Ishikawa (cell line): ENCODE measurements around the gene GTF2F1.

ENCODE experiments used
- CEBPB ChIP-seq: IDR thresholded peaks from 2 replicates; pipeline ENCODE4 v1.6.1; 2012
- CREB1 ChIP-seq: IDR thresholded peaks from 2 replicates; pipeline ENCODE4 v1.6.1; 2012; ENCODE audit warnings: low read depth
- EGR1 ChIP-seq: IDR thresholded peaks from 2 replicates; pipeline ENCODE4 v1.6.1; 2012
- EP300 ChIP-seq: IDR thresholded peaks from 2 replicates; pipeline ENCODE4 v1.6.1; 2012; ENCODE audit warnings: borderline replicate concordance
- FOXM1 ChIP-seq: IDR thresholded peaks from 2 replicates; pipeline ENCODE4 v1.6.1; 2012; ENCODE audit warnings: low read depth, borderline replicate concordance
- NFIC ChIP-seq: IDR thresholded peaks from 2 replicates; pipeline ENCODE4 v1.6.1; 2012
- RAD21 ChIP-seq: IDR thresholded peaks from 2 replicates; pipeline ENCODE4 v1.6.1; 2012; ENCODE audit warnings: low read depth
- TAF1 ChIP-seq: IDR thresholded peaks from 2 replicates; pipeline ENCODE4 v1.6.1; 2012; ENCODE audit warnings: low read depth, mild to moderate bottlenecking
- TCF12 ChIP-seq: IDR thresholded peaks from 2 replicates; pipeline ENCODE4 v1.6.1; 2012; ENCODE audit warnings: low read depth
- TEAD4 ChIP-seq: IDR thresholded peaks from 2 replicates; pipeline ENCODE4 v1.6.1; 2012
- USF1 ChIP-seq: IDR thresholded peaks from 2 replicates; pipeline ENCODE4 v1.6.1; 2012
- YY1 ChIP-seq: IDR thresholded peaks from 2 replicates; pipeline ENCODE4 v1.6.1; 2012; ENCODE audit warnings: low read depth
- ZBTB7A ChIP-seq: IDR thresholded peaks from 2 replicates; pipeline ENCODE4 v1.6.1; 2012; ENCODE audit warnings: low read depth
- TF ChIP-seq, protein P1 (sequence below): IDR thresholded peaks from 2 replicates; pipeline ENCODE4 v1.6.1; 2012; ENCODE audit warnings: low read depth, mild to moderate bottlenecking
- TF ChIP-seq, protein P2 (sequence below): IDR thresholded peaks from 2 replicates; pipeline ENCODE4 v1.6.1; 2012

The GTF2F1 gene, protein sequence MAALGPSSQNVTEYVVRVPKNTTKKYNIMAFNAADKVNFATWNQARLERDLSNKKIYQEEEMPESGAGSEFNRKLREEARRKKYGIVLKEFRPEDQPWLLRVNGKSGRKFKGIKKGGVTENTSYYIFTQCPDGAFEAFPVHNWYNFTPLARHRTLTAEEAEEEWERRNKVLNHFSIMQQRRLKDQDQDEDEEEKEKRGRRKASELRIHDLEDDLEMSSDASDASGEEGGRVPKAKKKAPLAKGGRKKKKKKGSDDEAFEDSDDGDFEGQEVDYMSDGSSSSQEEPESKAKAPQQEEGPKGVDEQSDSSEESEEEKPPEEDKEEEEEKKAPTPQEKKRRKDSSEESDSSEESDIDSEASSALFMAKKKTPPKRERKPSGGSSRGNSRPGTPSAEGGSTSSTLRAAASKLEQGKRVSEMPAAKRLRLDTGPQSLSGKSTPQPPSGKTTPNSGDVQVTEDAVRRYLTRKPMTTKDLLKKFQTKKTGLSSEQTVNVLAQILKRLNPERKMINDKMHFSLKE

DNA sequence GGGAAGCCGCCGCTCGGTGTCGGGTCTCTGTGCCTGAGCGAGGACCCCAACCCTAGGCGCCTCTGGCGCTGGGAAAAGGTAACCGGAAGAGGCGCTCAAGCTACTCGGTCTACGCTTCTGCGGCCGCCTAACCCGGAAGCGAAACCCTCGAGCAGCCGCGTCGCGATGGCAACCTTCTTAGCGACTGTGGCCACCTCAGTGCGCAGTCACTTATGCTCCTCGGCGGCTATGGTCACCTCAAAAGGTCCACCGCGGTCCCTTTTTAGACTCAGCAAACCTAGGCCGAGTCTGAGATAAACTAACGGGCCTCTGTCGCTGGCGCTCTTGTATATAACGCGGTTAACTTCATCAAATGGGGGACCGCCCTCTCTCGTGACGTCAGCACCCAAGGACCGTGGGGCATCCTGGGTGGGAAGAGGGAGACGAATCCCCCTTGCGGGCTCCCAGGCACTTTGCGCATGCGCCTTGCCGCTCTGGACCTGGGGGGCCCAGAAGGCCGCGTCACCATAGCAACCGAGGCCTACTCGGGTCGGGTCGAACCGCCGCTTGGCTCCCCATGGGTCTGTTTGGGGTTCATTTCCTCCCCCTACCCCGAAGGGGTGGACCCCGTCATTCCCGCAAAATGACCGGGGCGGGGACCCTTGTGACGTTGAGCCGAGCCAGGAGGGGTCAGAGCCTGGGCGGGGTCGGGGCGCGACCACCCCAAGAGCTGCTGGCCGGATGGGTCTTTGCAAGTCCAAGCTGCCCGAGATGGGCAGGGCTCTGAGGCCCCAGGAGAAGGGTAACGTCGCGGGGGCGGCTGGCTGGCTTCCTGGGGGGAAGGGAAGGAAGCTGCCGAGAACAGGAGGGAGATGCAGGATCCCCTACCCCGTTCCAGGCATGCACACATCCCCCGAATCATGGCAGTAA lies at the start of gene GTF2F1:
Gene GTF2F1 (minus strand): TSS at position 91 of the 909 bp plus-strand sequence. CDS start 169 bp downstream, outside the sequence.
- TF ChIP-seq, protein P1, sequence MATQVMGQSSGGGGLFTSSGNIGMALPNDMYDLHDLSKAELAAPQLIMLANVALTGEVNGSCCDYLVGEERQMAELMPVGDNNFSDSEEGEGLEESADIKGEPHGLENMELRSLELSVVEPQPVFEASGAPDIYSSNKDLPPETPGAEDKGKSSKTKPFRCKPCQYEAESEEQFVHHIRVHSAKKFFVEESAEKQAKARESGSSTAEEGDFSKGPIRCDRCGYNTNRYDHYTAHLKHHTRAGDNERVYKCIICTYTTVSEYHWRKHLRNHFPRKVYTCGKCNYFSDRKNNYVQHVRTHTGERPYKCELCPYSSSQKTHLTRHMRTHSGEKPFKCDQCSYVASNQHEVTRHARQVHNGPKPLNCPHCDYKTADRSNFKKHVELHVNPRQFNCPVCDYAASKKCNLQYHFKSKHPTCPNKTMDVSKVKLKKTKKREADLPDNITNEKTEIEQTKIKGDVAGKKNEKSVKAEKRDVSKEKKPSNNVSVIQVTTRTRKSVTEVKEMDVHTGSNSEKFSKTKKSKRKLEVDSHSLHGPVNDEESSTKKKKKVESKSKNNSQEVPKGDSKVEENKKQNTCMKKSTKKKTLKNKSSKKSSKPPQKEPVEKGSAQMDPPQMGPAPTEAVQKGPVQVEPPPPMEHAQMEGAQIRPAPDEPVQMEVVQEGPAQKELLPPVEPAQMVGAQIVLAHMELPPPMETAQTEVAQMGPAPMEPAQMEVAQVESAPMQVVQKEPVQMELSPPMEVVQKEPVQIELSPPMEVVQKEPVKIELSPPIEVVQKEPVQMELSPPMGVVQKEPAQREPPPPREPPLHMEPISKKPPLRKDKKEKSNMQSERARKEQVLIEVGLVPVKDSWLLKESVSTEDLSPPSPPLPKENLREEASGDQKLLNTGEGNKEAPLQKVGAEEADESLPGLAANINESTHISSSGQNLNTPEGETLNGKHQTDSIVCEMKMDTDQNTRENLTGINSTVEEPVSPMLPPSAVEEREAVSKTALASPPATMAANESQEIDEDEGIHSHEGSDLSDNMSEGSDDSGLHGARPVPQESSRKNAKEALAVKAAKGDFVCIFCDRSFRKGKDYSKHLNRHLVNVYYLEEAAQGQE = no peak
- TF ChIP-seq EGR1 (peak; percentile 37; the same call in 1 of the 2 replicates), CREB1 (peak; percentile 66), YY1 (peak; percentile 77; the same call in 1 of the 2 replicates), TAF1 (peak; percentile 79), TEAD4 (no peak), EP300 (0 out of 2 replicates have a peak, but pooled peaks have one; percentile 32), ZBTB7A (peak; percentile 12; the same call in 1 of the 2 replicates), TCF12 (peak; percentile 57; the same call in 1 of the 2 replicates), USF1 (no peak), RAD21 (no peak), FOXM1 (no peak), NFIC (no peak), CEBPB (no peak)
- TF ChIP-seq, protein P2, sequence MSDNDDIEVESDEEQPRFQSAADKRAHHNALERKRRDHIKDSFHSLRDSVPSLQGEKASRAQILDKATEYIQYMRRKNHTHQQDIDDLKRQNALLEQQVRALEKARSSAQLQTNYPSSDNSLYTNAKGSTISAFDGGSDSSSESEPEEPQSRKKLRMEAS = peak; percentile 70

DNA sequence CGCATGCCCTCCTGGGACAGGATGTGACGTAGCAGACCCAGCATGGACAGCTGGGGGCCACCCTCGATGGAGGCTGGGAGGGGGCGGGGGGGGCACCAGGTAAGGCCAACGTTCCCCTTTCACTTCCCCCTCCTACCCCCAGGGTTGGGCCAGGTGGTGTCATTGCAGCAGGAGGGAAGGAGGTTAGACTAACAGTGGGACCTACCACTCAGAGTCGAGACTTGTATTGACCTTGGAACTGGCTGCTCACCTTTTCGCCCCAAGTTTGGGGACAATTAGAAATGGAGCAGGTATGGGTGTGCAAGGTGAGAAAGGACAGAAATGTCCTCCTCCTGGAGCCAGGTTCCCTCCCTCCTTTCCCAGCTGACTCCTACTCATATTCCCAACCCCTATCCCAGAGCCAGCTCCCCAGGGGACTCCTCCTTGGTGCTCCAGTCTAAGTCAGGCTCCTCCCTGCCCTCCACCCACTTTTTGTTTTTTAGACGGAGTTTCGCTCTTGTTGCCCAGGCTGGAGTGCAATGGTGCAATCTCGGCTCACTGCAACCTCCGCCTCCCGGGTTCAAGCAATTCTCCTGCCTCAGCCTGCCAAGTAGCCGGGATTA lies 49.2 kb upstream of the GTF2F1 start:
- no peak for TF ChIP-seq TCF12

GRCh38 chr19:6440905-6441304 lies 47.9 kb upstream of the GTF2F1 start:
- TF ChIP-seq FOXM1 = no peak
- no peak for TF ChIP-seq ZBTB7A
- TF ChIP-seq EP300 = no peak
- TF ChIP-seq TAF1 = no peak
- TF ChIP-seq, protein P2 = no peak
- TF ChIP-seq CEBPB = no peak

GRCh38 chr19:6439743-6440142 lies 46.8 kb upstream of the GTF2F1 start:
- TF ChIP-seq, protein P1 = no peak
- TF ChIP-seq USF1 (no peak), NFIC (no peak), TEAD4 (no peak), TAF1 (no peak), YY1 (no peak), CREB1 (no peak), TCF12 (no peak), EGR1 (no peak), ZBTB7A (no peak), EP300 (no peak), RAD21 (no peak), FOXM1 (no peak), CEBPB (no peak)
- TF ChIP-seq, protein P2 = no peak
